Ovary (tissue), 9 donors: ENCODE measurements around the gene HASPIN. TPM values are rescaled to one million over a fixed set of nuclear protein-coding genes. Genes with fewer than 3 reads are reported as not detected.

ENCODE experiments used
- DNase-seq, 5 donors: peaks; one replicate each; pipeline ENCODE4 v3.0.0-alpha.2; 2019 to 2020
- H3K27ac ChIP-seq, 2 donors: fragments of 200-600 bp; one replicate each; pipeline versions ENCODE4 v1.5.1 to v1.8.0; 2019 to 2022
- H3K27me3 ChIP-seq: fragments of 200-600 bp; one replicate; pipeline ENCODE4 v1.8.0; 2022
- H3K36me3 ChIP-seq: fragments of 200-600 bp; sonication (generic); one replicate; pipeline ENCODE4 v1.5.1; 2019
- H3K4me1 ChIP-seq: one replicate; pipeline ENCODE4 v1.8.1; 2013; ENCODE audit warnings: mild to moderate bottlenecking, moderate library complexity; ENCODE audit not compliant: insufficient read depth
- H3K4me3 ChIP-seq: fragments of 200-600 bp; sonication (generic); one replicate; pipeline ENCODE4 v1.5.1; 2017
- H3K9me3 ChIP-seq, 2 donors: fragments of 200-600 bp in 1 of 2; sonication (generic) in 1 of 2; one replicate each; pipeline versions ENCODE4 v1.5.1 to v1.8.1; 2013 to 2019; ENCODE audit warnings: mild to moderate bottlenecking in 1 of 2, moderate library complexity in 1 of 2
- CTCF ChIP-seq, 3 donors: fragments of 450-650 bp in 2 of 3; fragments of 200-600 bp in 1 of 3; IDR thresholded peaks; one replicate each; pipeline versions ENCODE4 v1.5.1 to v1.8.0; 2016 to 2022; ENCODE audit warnings: antibody characterized with exemption in 3 of 3, mild to moderate bottlenecking in 1 of 3
- EP300 ChIP-seq: sonication (generic); formaldehyde crosslinking; IDR thresholded peaks from one replicate; pipeline ENCODE4 v1.6.1; 2017; ENCODE audit warnings: antibody characterized with exemption
- POLR2A ChIP-seq: fragments of 450-650 bp; IDR thresholded peaks from one replicate; pipeline ENCODE4 v1.6.1; 2017; ENCODE audit warnings: antibody characterized with exemption, mild to moderate bottlenecking, moderate library complexity
- WGBS, 3 donors: extraction: QIAGEN DNeasy Blood & Tissue Kit in 1 of 3; methylation state at CpG; one replicate each; pipeline versions ENCODE4 v1.1.5 to v1.1.7; 2013 to 2017; 5-methylcytosine and 5-hydroxymethylcytosine counted together
- intact Hi-C, 4 donors: fragments of 100-400 bp; cut with DNase I; formaldehyde crosslinking; loops; one replicate each; pipeline versions ENCODE4 v1.11.0 to v1.15.1; 2022 to 2023
- polyA plus RNA-seq, 2 donors: library from polyadenylated mRNA; stranded (reverse); fragments of 200-250 nt in 1 of 2; fragments of 350-450 nt in 1 of 2; fragmentation: Illumina TruSeq in 1 of 2; extraction: RNeasy Lipid Tissue Mini Kit (QIAGEN cat#74804) in 1 of 2; gene quantifications; one replicate each; pipeline ENCODE4 v1.2.3, GENCODE V29; 2013 to 2014
- total RNA-seq, 7 donors: library from RNA; depleted of rRNA in 2 of 7; stranded (reverse); fragments of >200 nt in 2 of 7; fragmentation: NEBNext Ultra II Directional in 3 of 7; extraction: Animal tissue kit (Norgen Biotek cat#: 25700) in 3 of 7; gene quantifications; one replicate each; pipeline versions ENCODE4 v1.1.0 to v1.2.4, GENCODE V29; 2016 to 2023
- donor health status: DM: no; HTN: no; CAD: no; lungs with moderate emphysema.
- donor health status: DM: no; HTN: no; CAD: no.
- donor health status: Bipolar disorder and iron deficiency.
- donor health status: DM: yes; HTN: yes; CAD: no.
- donor health status: DM: no; HTN: no; CAD: no.
- donor health status: DM: yes; HTN: yes; CAD: no.

The HASPIN gene
- total and polyA plus RNA-seq, 9 donors = 0.10 to 0.92 (median 0.25) TPM; not detected in 1

- WGBS, 3 donors = 92 to 96% (median 94%) methylated on average over 9 of the region's 9 CpGs
- DNase-seq = no peak
These were observed 44.6 kb downstream of the HASPIN start for GRCh38 chr17:3768341-3768740.

GRCh38 chr17:3768769-3769168 is 45.1 kb downstream of the HASPIN start:
- H3K4me1 ChIP-seq = no peaks in the 10 kb centered on the region
- H3K36me3 ChIP-seq = no peaks in the 10 kb centered on the region
- intact Hi-C loops = no loop called here
- DNase-seq = no peak
- H3K4me3 ChIP-seq = no peak overlapping the region
- no peaks in the 10 kb centered on the region for H3K27me3 ChIP-seq
- H3K27ac ChIP-seq = no peak overlapping the region
- 69 to 72% (median 70%) methylated on average over 8 of the region's 8 CpGs for WGBS, 3 donors
- no peaks in the 10 kb centered on the region for H3K9me3 ChIP-seq
- no peak for TF ChIP-seq POLR2A
- TF ChIP-seq EP300 = no peak
- TF ChIP-seq CTCF (IDR thresholded peaks at IDR 0.05) = no peak

More at GRCh38 chr17:3768341-3768740, 44.6 kb downstream of the HASPIN start:
- no peak for TF ChIP-seq POLR2A
- no peak for TF ChIP-seq EP300
- no peak for TF ChIP-seq CTCF (IDR thresholded peaks at IDR 0.05)
- Histone ChIP-seq H3K36me3 (no peaks in the 10 kb centered on the region), H3K27ac (no peak overlapping the region), H3K27me3 (no peaks in the 10 kb centered on the region), H3K4me1 (no peaks in the 10 kb centered on the region), H3K4me3 (no peak overlapping the region), H3K9me3 (no peaks in the 10 kb centered on the region)
- intact Hi-C loops = no loop called here

GRCh38 chr17:3770466-3770865 is 46.8 kb downstream of the HASPIN start:
- Histone ChIP-seq H3K27ac (no peak overlapping the region), H3K9me3 (no peaks in the 10 kb centered on the region), H3K36me3 (no peaks in the 10 kb centered on the region), H3K4me3 (no peak overlapping the region), H3K27me3 (no peaks in the 10 kb centered on the region), H3K4me1 (no peaks in the 10 kb centered on the region)
- intact Hi-C loops = no loop called here
- no peak for DNase-seq
- no peak for TF ChIP-seq POLR2A
- no peak for TF ChIP-seq CTCF (IDR thresholded peaks at IDR 0.05)
- no peak for TF ChIP-seq EP300
- 57 to 75% (median 72%) methylated on average over 8 of the region's 8 CpGs for WGBS, 3 donors

GRCh38 chr17:3771140-3771539 is 47.4 kb downstream of the HASPIN start:
- H3K36me3 ChIP-seq = no peaks in the 10 kb centered on the region
- no peaks in the 10 kb centered on the region for H3K9me3 ChIP-seq
- intact Hi-C loops = no loop called here
- no peak overlapping the region for H3K27ac ChIP-seq
- 79 to 83% (median 82%) methylated on average over 16 of the region's 16 CpGs for WGBS, 3 donors
- H3K27me3 ChIP-seq = no peaks in the 10 kb centered on the region
- TF ChIP-seq CTCF (IDR thresholded peaks at IDR 0.05) (no peak), POLR2A (no peak), EP300 (no peak)
- no peaks in the 10 kb centered on the region for H3K4me1 ChIP-seq
- no peak overlapping the region for H3K4me3 ChIP-seq
- no peak for DNase-seq
